ENCODE data around the gene STXBP4. TPM values are rescaled to one million over a fixed set of nuclear protein-coding genes. Genes with fewer than 3 reads are reported as not detected.

The STXBP4 gene
- total and polyA plus RNA-seq, 2 experiments from 2014 or later, result 25.0 to 52.1 TPM

- TF ChIP-seq, protein P1, sequence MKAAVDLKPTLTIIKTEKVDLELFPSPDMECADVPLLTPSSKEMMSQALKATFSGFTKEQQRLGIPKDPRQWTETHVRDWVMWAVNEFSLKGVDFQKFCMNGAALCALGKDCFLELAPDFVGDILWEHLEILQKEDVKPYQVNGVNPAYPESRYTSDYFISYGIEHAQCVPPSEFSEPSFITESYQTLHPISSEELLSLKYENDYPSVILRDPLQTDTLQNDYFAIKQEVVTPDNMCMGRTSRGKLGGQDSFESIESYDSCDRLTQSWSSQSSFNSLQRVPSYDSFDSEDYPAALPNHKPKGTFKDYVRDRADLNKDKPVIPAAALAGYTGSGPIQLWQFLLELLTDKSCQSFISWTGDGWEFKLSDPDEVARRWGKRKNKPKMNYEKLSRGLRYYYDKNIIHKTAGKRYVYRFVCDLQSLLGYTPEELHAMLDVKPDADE (IDR thresholded peaks at IDR 0.05), result no peak
- TF ChIP-seq POLR2AphosphoS5 (IDR thresholded peaks at IDR 0.05; ENCODE audit: low read depth) (no peak), NANOG (IDR thresholded peaks at IDR 0.05; ENCODE audit: borderline replicate concordance) (no peak), CREB1 (CRISPR knock-in tag; IDR thresholded peaks at IDR 0.05; ENCODE audit: low read depth) (no peak), ZNF114 (CRISPR knock-in tag; IDR thresholded peaks at IDR 0.05) (no peak), STAT1 (IDR thresholded peaks at IDR 0.05; ENCODE audit: unreplicated experiment) (no peak), ZNF331 (CRISPR knock-in tag; IDR thresholded peaks at IDR 0.05; ENCODE audit: low read depth) (no peak), EZH2phosphoT487 (IDR thresholded peaks at IDR 0.05; ENCODE audit: unreplicated experiment) (no peak)
- TF ChIP-seq, protein P2, sequence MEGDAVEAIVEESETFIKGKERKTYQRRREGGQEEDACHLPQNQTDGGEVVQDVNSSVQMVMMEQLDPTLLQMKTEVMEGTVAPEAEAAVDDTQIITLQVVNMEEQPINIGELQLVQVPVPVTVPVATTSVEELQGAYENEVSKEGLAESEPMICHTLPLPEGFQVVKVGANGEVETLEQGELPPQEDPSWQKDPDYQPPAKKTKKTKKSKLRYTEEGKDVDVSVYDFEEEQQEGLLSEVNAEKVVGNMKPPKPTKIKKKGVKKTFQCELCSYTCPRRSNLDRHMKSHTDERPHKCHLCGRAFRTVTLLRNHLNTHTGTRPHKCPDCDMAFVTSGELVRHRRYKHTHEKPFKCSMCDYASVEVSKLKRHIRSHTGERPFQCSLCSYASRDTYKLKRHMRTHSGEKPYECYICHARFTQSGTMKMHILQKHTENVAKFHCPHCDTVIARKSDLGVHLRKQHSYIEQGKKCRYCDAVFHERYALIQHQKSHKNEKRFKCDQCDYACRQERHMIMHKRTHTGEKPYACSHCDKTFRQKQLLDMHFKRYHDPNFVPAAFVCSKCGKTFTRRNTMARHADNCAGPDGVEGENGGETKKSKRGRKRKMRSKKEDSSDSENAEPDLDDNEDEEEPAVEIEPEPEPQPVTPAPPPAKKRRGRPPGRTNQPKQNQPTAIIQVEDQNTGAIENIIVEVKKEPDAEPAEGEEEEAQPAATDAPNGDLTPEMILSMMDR (conservative IDR thresholded peaks at IDR 0.05; ENCODE audit: low read depth in 2 of 2), result no peak
- TF ChIP-seq, protein P3, sequence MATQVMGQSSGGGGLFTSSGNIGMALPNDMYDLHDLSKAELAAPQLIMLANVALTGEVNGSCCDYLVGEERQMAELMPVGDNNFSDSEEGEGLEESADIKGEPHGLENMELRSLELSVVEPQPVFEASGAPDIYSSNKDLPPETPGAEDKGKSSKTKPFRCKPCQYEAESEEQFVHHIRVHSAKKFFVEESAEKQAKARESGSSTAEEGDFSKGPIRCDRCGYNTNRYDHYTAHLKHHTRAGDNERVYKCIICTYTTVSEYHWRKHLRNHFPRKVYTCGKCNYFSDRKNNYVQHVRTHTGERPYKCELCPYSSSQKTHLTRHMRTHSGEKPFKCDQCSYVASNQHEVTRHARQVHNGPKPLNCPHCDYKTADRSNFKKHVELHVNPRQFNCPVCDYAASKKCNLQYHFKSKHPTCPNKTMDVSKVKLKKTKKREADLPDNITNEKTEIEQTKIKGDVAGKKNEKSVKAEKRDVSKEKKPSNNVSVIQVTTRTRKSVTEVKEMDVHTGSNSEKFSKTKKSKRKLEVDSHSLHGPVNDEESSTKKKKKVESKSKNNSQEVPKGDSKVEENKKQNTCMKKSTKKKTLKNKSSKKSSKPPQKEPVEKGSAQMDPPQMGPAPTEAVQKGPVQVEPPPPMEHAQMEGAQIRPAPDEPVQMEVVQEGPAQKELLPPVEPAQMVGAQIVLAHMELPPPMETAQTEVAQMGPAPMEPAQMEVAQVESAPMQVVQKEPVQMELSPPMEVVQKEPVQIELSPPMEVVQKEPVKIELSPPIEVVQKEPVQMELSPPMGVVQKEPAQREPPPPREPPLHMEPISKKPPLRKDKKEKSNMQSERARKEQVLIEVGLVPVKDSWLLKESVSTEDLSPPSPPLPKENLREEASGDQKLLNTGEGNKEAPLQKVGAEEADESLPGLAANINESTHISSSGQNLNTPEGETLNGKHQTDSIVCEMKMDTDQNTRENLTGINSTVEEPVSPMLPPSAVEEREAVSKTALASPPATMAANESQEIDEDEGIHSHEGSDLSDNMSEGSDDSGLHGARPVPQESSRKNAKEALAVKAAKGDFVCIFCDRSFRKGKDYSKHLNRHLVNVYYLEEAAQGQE (IDR thresholded peaks at IDR 0.05; ENCODE audit: unreplicated experiment), result no peak
Measured at GRCh38 chr17:54944796-54945195, 23.8 kb upstream of the STXBP4 start (continued).

GRCh38 chr17:54945231-54945630 lies 23.3 kb upstream of the STXBP4 start:
- Mint-ChIP-seq H3K36me3 (ENCODE audit: low read depth) (peaks cover 53% of the 10 kb centered on the region), H3K9me3 (no peaks in the 10 kb centered on the region), H3K27me3 (ENCODE audit: insufficient read depth, low read depth, poor library complexity) (no peaks in the 10 kb centered on the region), H3K27ac (no peak overlapping the region), H3K4me3 (no peak overlapping the region), H3K4me1 (no peaks in the 10 kb centered on the region)
- H4K20me1 ChIP-seq (replicated peaks; ENCODE audit: insufficient read depth), result no peaks in the 10 kb centered on the region
- no peak overlapping the region for H3K27ac ChIP-seq (ENCODE audit: low read depth)
- ATAC-seq (no peak), DNase-seq (ENCODE audit: low spot score) (no peak)
- TF ChIP-seq NANOG (IDR thresholded peaks at IDR 0.05; ENCODE audit: borderline replicate concordance) (no peak), EZH2 (IDR thresholded peaks at IDR 0.05; ENCODE audit: low read depth, unreplicated experiment) (no peak)
- TF ChIP-seq, protein P2 (conservative IDR thresholded peaks at IDR 0.05; ENCODE audit: low read depth in 2 of 2), result no peak
- TF ChIP-seq, protein P1 (IDR thresholded peaks at IDR 0.05), result no peak
- no peak overlapping the region for H3K4me3 ChIP-seq
- H3K36me3 ChIP-seq (ENCODE audit: insufficient read depth), result peaks cover 25% of the 10 kb centered on the region
- H3F3A ChIP-seq (replicated peaks; ENCODE audit: low read depth), result no peaks in the 10 kb centered on the region
- no peak overlapping the region for H3K4me2 ChIP-seq
- H3K4me1 ChIP-seq (ENCODE audit: insufficient read depth), result no peaks in the 10 kb centered on the region
- H3K79me2 ChIP-seq (replicated peaks; ENCODE audit: insufficient read depth), result no peaks in the 10 kb centered on the region
- no peaks in the 10 kb centered on the region for H3K9me2 ChIP-seq (ENCODE audit: insufficient read depth)
- H3K27me3 ChIP-seq (ENCODE audit: insufficient read depth), result no peaks in the 10 kb centered on the region
- H2AFZ ChIP-seq, result no peak overlapping the region
